GM20431 (cell line): Measurements from ENCODE around the gene MYO1F.
"Not testable (repeated sequence)": the region's sequence is repeated elsewhere in the genome, so short reads cannot be mapped to it uniquely, and the experiment has no call there.

Experiments
- in situ Hi-C: fragments of 300-500 bp; cut with MseI, MboI; formaldehyde crosslinking; loops from one replicate; pipeline ENCODE4 v1.15.0; 2020; ENCODE audit warnings: low sequenced_read_pairs; ENCODE audit not compliant: unreplicated experiment

MYO1F gene

GRCh38 chr19:8600816-8601215, 23.6 kb upstream of the MYO1F start:
- in situ Hi-C loops: no loop called here

GRCh38 chr19:8600064-8600463, 22.8 kb upstream of the MYO1F start:
- in situ Hi-C loops: no loop called here

GRCh38 chr19:8596168-8596567, 18.9 kb upstream of the MYO1F start:
- in situ Hi-C loops: no loop called here

DNA sequence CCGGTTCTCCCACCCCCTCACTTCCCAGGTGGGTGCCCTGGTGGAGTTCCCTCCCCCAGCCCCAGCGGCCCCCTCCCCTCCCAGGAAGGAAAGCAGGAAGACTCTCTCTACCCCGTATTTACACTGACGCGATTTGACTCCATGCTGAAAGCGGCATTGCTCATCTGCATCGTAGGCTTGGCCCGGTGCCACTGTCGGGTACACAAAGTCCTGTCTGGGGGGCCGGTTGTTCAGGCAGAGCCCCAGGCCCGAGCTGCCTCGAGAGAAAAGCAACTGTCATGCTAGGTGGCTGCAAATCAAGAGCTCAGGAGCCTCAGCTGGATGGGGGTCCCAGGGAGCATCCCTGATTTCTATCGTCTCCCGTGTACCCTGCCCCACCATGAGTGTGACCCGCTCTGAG, 18.4 kb upstream of the MYO1F start:
- in situ Hi-C loops: no loop called here

- in situ Hi-C loops: no loop called here
Observed at GRCh38 chr19:8593931-8594330, 16.7 kb upstream of the MYO1F start.

GRCh38 chr19:8592231-8593009, 15.2 kb upstream of the MYO1F start:
- in situ Hi-C loops: no loop called here

DNA sequence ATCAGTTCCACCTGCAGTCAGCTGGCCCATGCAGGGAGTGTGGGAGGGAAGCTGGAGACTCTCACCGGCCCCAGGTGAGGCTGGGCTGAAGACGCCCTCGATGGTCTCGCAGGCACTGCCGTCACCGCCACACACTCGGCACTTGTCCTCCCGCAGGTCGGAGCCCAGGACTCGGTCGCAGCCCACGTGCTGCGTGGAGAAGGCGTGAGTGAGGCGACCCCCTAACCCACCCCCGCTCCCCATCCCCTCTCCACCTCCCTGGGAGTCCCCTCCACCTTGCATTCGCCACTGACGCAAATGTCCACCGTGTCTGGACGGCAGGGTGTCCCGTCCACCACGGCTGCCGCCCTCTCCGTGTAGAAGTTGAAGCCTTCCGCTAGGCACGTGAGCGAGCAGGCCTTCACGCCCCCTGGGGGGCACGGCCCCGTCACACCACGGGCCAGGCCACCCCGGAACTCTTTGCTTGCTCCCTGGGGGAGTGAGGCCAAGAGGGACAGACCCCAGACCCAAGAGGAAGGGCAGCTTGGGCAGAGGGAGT, 12.0 kb upstream of the MYO1F start:
- in situ Hi-C loops: no loop called here

DNA sequence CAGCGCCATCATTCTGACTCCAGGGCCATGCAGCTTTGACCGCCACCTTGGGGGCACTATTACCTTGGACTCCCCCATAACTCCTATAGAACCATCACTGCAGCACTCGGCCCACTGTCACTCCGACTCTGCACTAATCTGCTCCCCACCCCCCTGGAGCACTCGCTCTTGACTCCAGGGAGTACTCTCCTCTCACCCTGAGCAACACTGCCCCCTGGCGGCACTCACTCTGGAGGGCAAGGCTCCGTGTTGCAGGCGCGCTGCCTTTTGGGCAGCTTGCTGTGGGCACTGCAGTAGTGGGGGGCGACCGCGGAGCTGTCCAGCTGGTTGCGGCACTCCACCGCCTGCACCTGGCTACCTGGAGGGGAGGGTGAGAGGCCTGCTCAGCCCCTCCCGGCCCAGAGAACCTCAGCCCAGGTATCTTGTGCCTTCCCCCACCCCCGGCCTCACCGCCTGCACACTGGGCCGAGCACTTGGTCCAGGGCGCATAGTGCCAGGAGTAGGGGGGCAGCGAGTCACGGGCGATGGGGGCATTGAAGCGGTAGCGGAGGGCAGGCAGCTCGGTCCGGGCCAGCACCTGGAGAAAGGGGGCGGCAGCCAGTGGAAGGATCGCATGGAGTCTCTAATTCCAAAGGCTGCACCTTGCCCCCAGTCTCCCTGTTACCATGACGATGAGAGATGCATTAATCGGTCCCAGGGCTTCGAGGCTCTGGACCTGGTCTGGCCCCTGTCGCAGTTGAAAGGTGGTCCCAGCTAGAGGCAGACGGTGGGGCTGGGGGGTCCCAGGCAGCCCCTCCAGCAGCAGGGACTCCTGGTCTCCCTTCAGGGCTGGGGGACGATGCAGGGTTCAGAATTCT, 8.9 kb upstream of the MYO1F start:
- in situ Hi-C loops: no loop called here

DNA sequence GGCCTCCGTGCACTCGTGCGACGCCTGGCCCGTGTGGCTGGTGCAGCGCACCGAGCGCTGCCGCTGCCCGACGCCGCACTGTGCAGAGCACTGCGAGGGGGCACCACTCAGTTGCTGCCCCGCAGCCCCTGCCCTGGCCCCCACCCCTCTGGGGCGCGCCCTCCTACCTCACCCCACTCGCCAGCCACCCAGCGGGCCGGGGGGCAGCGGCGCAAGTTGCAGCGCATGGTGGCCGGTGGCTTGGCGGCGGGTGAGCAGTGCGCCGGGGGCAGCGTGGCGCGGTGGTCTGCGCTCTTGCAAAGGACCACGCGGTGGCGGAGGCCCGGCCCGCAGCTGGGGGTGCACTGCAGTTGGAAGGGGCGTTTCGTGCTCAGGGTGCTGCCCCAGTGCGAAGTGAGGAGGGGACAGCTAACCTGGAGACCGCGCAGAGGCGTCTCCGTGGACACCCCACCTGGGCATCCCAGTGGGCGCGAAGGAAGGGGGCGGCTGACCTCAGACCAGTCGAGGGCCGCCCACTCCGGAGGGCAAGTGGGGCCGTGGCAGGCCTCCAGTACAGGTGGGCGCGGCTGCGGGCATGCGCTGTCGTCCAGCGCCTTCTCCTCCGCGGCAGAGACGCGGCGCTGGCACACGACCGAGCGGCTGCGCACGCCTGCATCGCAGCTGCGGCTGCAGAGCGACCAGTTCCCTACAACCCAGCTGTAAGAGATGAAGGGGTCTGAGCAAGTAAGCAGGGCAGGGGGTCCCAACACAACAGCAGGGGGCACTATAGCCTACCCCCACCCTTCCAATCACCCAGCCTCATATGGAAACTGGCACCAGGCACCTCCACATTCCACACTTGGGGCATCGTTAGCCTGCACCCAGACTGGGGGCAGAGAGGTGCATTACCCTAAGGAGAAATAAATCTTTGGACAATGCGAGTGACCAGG, 8.0 kb upstream of the MYO1F start:
- in situ Hi-C loops: no loop called here

DNA sequence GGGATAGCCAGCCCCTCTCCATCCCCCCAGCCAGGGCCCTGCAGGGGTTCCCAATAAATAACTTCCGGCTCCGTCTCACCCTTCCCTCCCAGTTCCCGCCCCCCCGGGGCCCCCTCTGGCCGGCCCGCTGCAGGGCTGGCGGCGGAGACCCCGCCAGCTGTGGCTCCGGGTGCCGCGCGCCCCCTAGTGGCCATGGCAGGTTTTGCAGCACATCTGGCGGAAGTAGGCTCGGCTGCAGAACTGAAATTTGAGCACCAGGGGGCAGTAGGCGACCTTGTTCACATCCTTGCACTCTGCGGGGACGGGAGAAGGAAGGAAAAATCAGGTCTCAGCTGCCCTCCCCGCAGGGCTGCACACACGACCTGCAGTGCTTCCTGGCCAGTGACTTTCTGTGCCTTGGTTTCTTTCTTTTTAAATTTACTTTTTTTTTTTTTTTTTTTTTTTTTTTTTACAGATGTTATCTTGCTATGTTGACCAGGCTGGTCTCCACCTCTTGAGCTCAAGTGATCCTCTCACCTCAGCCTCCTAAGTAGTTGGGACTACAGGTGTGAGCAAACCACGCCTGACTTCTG, 3.6 kb upstream of the MYO1F start:
- in situ Hi-C loops: no loop called here

- in situ Hi-C loops: no loop called here
Observed at GRCh38 chr19:8578642-8579265, 1.5 kb upstream of the MYO1F start.

DNA sequence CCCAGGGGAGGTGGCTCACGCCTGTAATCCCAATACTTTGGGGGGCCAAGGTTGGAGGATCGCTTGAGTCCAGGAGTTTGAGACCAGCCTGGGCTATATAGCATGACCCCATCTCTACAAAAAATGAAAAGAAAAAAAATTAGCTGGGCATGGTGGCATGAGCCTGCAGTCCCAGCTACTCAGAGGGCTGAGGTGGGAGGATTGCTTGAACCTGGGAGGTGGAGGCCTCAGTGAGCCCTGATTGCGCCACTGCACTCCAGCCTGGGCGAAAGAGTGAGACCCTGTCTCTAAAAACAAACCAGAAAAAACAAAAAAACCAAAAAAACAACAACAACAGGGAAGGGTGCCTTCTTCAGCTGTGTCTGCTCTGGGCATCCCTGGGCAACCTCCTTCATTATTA, 499 bp upstream of the MYO1F start:
- in situ Hi-C loops: no loop called here

GRCh38 chr19:8576273-8576993, 809 bp downstream of the MYO1F start:
- in situ Hi-C loops: no loop called here

- in situ Hi-C loops: no loop called here
Observed at GRCh38 chr19:8575467-8575997, 1.7 kb downstream of the MYO1F start.

DNA sequence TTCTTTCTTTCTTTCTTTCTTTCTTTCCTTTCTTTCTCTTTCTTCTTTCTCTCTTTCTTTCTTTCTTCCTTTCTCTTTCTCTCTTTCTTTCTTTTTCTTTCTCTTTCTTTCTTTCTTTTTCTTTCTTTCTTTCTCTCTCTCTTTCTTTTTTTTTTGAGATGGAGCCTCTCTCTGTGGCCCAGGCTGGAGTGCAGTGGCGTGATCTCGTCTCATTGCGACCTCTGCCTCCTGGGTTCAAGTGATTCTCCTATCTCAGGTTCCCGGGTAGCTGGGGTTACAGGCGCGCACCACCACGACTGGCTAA, 2.7 kb downstream of the MYO1F start:
- in situ Hi-C loops: not testable (repeated sequence)

DNA sequence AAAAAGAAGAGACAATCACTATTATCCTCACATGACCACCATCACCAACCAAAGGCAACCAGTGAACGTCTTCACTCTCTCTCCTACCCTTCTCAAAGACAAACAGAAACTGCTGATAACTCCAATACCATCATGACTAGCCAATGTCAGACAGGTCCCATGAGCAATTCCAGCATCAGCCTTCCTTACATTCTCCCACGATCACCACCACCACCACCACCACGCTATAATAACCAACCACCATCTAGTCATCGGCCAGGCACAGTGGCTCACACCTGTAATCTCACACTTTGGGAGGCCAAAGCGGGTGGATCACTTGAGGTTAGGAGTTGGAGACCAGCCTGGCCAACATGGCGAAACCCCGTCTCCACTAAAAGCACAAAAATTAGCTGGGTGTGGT, 3.9 kb downstream of the MYO1F start:
- in situ Hi-C loops: no loop called here

DNA sequence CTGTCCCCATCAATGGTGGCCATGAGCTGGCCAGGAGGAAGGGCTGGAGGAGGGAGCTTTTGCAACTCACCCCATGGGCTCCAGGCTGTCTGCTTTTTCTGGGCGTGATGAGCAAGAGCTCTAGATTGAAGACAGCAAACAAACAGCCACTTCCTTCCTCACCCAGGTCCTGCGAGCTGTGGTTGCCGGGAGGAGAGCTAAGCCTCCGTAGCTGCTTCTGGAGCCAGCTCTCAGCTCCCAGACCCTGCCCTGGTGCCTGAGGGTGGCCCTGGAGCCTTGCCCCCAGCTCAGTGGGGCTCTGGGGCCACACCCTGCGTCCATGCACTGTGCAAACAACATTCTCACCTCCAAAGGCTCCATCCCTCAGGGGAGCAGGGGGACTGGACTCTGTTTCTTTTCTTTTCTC, 6.2 kb downstream of the MYO1F start:
- in situ Hi-C loops: no loop called here

- in situ Hi-C loops: no loop called here
Observed at GRCh38 chr19:8569066-8569771, 8.0 kb downstream of the MYO1F start.
